Measurements from ENCODE around the gene FREM1.

DNA sequence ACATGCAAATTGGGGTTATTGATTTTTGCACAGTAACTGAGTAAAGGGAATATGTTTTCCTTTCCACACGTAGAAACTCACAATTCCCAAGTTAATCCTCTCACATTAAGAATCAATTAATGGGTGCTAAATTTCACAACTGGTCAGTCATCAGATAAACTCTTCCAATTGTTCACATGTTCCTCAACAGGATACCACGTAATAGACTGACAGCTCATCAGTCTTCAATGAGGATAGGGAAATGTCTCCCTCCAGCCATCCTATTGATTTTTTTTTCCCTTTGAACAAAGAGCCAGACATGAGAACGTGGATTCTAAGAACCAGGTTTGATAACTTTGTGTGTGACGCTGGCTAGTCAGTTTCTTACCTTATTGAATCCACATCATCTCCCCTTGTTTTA lies 186.9 kb downstream of the FREM1 start:
- TF ChIP-seq TARDBP (IDR thresholded peaks at IDR 0.05) (no peak), FOXK2 (IDR thresholded peaks at IDR 0.05) (no peak), HDGF (IDR thresholded peaks at IDR 0.05; ENCODE audit: borderline replicate concordance) (no peak), BHLHE40 (IDR thresholded peaks at IDR 0.05; ENCODE audit: borderline replicate concordance) (no peak), ELF4 (IDR thresholded peaks at IDR 0.05) (no peak), SP1 (IDR thresholded peaks at IDR 0.05) (no peak), LEF1 (IDR thresholded peaks at IDR 0.05; ENCODE audit: borderline replicate concordance) (no peak), SUZ12 (IDR thresholded peaks at IDR 0.05) (no peak), NFRKB (IDR thresholded peaks at IDR 0.05) (no peak)

All from HEK293T (cell line).